Germinal center (tissue), 1 donor: ENCODE measurements around the gene MAPK8IP2.
"Not testable (repeated sequence)": the region's sequence is repeated elsewhere in the genome, so short reads cannot be mapped to it uniquely, and the experiment has no call there.

Experiments used
- DNase-seq: peaks from one replicate; pipeline ENCODE4 v3.0.0; 2012; ENCODE audit warnings: mixed read lengths, low spot score

MAPK8IP2 gene

GRCh38 chr22:50635591-50635990 is 35.0 kb downstream of the MAPK8IP2 start:
- no peak for DNase-seq

- DNase-seq: not testable (repeated sequence)
Observed at GRCh38 chr22:50640296-50640695, 39.7 kb downstream of the MAPK8IP2 start.

GRCh38 chr22:50640857-50641647 is 40.5 kb downstream of the MAPK8IP2 start:
- no peak for DNase-seq

GRCh38 chr22:50641696-50642607 is 41.4 kb downstream of the MAPK8IP2 start:
- DNase-seq: no peak

GRCh38 chr22:50643021-50643820 is 42.6 kb downstream of the MAPK8IP2 start:
- DNase-seq: not testable (repeated sequence)

GRCh38 chr22:50643821-50644101 is 43.2 kb downstream of the MAPK8IP2 start:
- not testable (repeated sequence) for DNase-seq

- DNase-seq: no peak
Observed at GRCh38 chr22:50653256-50653655, 52.7 kb downstream of the MAPK8IP2 start.

GRCh38 chr22:50654664-50655063 is 54.1 kb downstream of the MAPK8IP2 start:
- DNase-seq: not testable (repeated sequence)

GRCh38 chr22:50656122-50657070 is 55.8 kb downstream of the MAPK8IP2 start:
- DNase-seq: no peak

GRCh38 chr22:50657925-50658324 is 57.3 kb downstream of the MAPK8IP2 start:
- no peak for DNase-seq

- DNase-seq: not testable (repeated sequence)
Observed at GRCh38 chr22:50659711-50660110, 59.1 kb downstream of the MAPK8IP2 start.

GRCh38 chr22:50660306-50660705 is 59.7 kb downstream of the MAPK8IP2 start:
- no peak for DNase-seq
